Endothelial cell of umbilical vein (primary cell): ENCODE results near the gene RRAGD. TPM values are rescaled to one million over a fixed set of nuclear protein-coding genes. Genes with fewer than 3 reads are reported as not detected.
A peak's percentile ranks its signal among the peaks of the same experiment; 100 is the strongest.

Experiments
- BruUV-seq: library from RNA; stranded (reverse); fragments of 400-500 nt; replicated peaks from 2 replicates; lab custom pipeline; 2021; lab: Mats Ljungman, UMichigan
- CTCF ChIA-PET: fragments of 300-600, 350-600 bp; sonication (Branson Sonifier 250); formaldehyde crosslinking; loops from one replicate; lab custom pipeline; 2021; ENCODE audit warnings: antibody characterized with exemption, inconsistent platforms; lab: Charles Lee
- POLR2A ChIA-PET: fragments of 300-600, 350-600 bp; sonication (Branson Sonifier 250); formaldehyde crosslinking; loops from one replicate; lab custom pipeline; 2021; ENCODE audit warnings: antibody characterized with exemption, inconsistent platforms; lab: Charles Lee
- DNase-seq: peaks from one replicate; pipeline ENCODE4 v3.0.0-alpha.2; 2011; ENCODE audit warnings: low read depth, low spot score
- FAIRE-seq: peaks from 2 replicates; lab custom pipeline; 2011; peaks lifted over from hg19 to GRCh38; lab: Jason Lieb, UNC
- H2AFZ ChIP-seq: 2 replicates; pipeline ENCODE4 v1.6.0; 2012; ENCODE audit warnings: low read depth, low read length, control low read depth, inconsistent platforms
- H3K27ac ChIP-seq: 2 replicates; pipeline ENCODE4 v1.5.1; 2011; ENCODE audit warnings: low read depth, mild to moderate bottlenecking, control low read depth, low read length, moderate library complexity; ENCODE audit not compliant: insufficient read depth
- H3K27me3 ChIP-seq, 2 experiments: 2 replicates each; pipeline versions ENCODE4 v1.6.0 to v1.6.1; 2011; ENCODE audit warnings: low read length in 2 of 2, mixed read lengths in 1 of 2; ENCODE audit not compliant: control insufficient read depth in 2 of 2, insufficient read depth in 2 of 2
- H3K36me3 ChIP-seq, 2 experiments: 2 replicates in 1 of 2; 3 replicates in 1 of 2; pipeline ENCODE4 v1.5.1; 2011; ENCODE audit warnings: low read length in 2 of 2, mild to moderate bottlenecking in 1 of 2, moderate library complexity in 1 of 2; ENCODE audit not compliant: control insufficient read depth in 2 of 2, insufficient read depth in 2 of 2; ENCODE audit errors: extremely low read depth in 1 of 2
- H3K4me1 ChIP-seq: 3 replicates; pipeline ENCODE4 v1.5.1; 2011; ENCODE audit warnings: mild to moderate bottlenecking, low read length; ENCODE audit not compliant: control insufficient read depth, insufficient read depth; ENCODE audit errors: extremely low read depth
- H3K4me2 ChIP-seq: 2 replicates; pipeline ENCODE4 v1.6.1; 2011; ENCODE audit warnings: low read length, control low read depth, mixed read lengths; ENCODE audit not compliant: insufficient read depth
- H3K4me3 ChIP-seq, 3 experiments: fragments of 200-600 bp in 1 of 3; sonication (generic), shearing (Covaris generic) in 1 of 3; replicated peaks in 1 of 3; 2 replicates each; pipeline ENCODE4 v1.5.1; 2011 to 2016; ENCODE audit warnings: control low read depth in 3 of 3, low read length in 3 of 3, mild to moderate bottlenecking in 2 of 3, inconsistent platforms in 1 of 3, low read depth in 1 of 3, moderate library complexity in 1 of 3; ENCODE audit not compliant: insufficient read depth in 1 of 3
- H3K79me2 ChIP-seq: 2 replicates; pipeline ENCODE4 v1.6.0; 2012; ENCODE audit warnings: low read length, inconsistent platforms; ENCODE audit not compliant: control insufficient read depth, insufficient read depth
- H3K9ac ChIP-seq: replicated peaks from 2 replicates; pipeline ENCODE3; 2011; ENCODE audit warnings: low read length, control low read depth; ENCODE audit not compliant: insufficient read depth; ENCODE audit errors: extremely low read depth
- H3K9me1 ChIP-seq: replicated peaks from 3 replicates; pipeline ENCODE4 v1.6.0; 2011; ENCODE audit warnings: mild to moderate bottlenecking, low read length; ENCODE audit not compliant: control insufficient read depth, insufficient read depth; ENCODE audit errors: extremely low read depth
- H3K9me3 ChIP-seq: replicated peaks from 2 replicates; pipeline ENCODE4 v1.5.1; 2012; ENCODE audit warnings: low read length, inconsistent platforms; ENCODE audit not compliant: control insufficient read depth, insufficient read depth
- H4K20me1 ChIP-seq: replicated peaks from 2 replicates; pipeline ENCODE3; 2011; ENCODE audit warnings: mild to moderate bottlenecking, low read length; ENCODE audit not compliant: control insufficient read depth, insufficient read depth; ENCODE audit errors: extremely low read depth
- EZH2 ChIP-seq: IDR thresholded peaks from 2 replicates; pipeline ENCODE4 v1.6.1; 2012; ENCODE audit warnings: borderline replicate concordance, low read depth, mild to moderate bottlenecking, moderate library complexity, low read length, inconsistent platforms; ENCODE audit not compliant: severe bottlenecking
- FOS ChIP-seq: IDR thresholded peaks from 2 replicates; pipeline ENCODE4 v1.6.1; 2011; ENCODE audit warnings: mild to moderate bottlenecking, low read length, moderate library complexity, borderline replicate concordance; ENCODE audit not compliant: insufficient read depth
- GATA2 ChIP-seq: IDR thresholded peaks from 2 replicates; pipeline ENCODE4 v1.7.0; 2011; ENCODE audit warnings: low read depth, mild to moderate bottlenecking, moderate library complexity, mixed read lengths, low read length; ENCODE audit not compliant: insufficient read length, insufficient read depth
- JUN ChIP-seq: IDR thresholded peaks from 2 replicates; pipeline ENCODE4 v1.6.1; 2011; ENCODE audit warnings: borderline replicate concordance, low read depth; ENCODE audit not compliant: insufficient read length, insufficient read depth
- MYC ChIP-seq: IDR thresholded peaks from one replicate; pipeline ENCODE4 v1.6.1; 2011; ENCODE audit warnings: mild to moderate bottlenecking, low read depth, low read length
- POLR2A ChIP-seq: IDR thresholded peaks from 2 replicates; pipeline ENCODE4 v1.6.1; 2012; ENCODE audit warnings: low read depth, mild to moderate bottlenecking, control low read depth, low read length
- POLR2AphosphoS5 ChIP-seq: IDR thresholded peaks from 2 replicates; pipeline ENCODE4 v1.6.1; 2012; ENCODE audit warnings: low read depth, mild to moderate bottlenecking, control low read depth, low read length, moderate library complexity; ENCODE audit not compliant: insufficient read depth
- dilution Hi-C: fragments of 300-500 bp; cut with MboI; formaldehyde crosslinking; loops from one replicate; pipeline ENCODE4 v1.15.0; 2019; ENCODE audit warnings: low sequenced_read_pairs; ENCODE audit not compliant: extremely low pct_ligation_motif_present
- intact Hi-C: fragments of 100-400 bp; cut with micrococcal nuclease; formaldehyde crosslinking; loops from one replicate; pipeline ENCODE4 v1.10.0; 2022
- polyA plus RNA-seq, 4 experiments: library from polyadenylated mRNA; depleted of rRNA in 3 of 4; stranded (reverse) in 3 of 4; unstranded in 1 of 4; fragments of >200 nt; gene quantifications; 2 replicates each; pipeline versions ENCODE4 v1.2.1 to v1.2.3, GENCODE V29; 2011 to 2012; ENCODE audit warnings: missing spikeins in 1 of 4
- total RNA-seq: library from RNA; stranded (reverse); gene quantifications from 2 replicates; pipeline ENCODE4 v1.2.3, GENCODE V29; 2021
- TF ChIP-seq, protein P1 (sequence below): IDR thresholded peaks from 2 replicates; pipeline ENCODE4 v1.6.1; 2011; ENCODE audit not compliant: insufficient read depth, insufficient read length
- TF ChIP-seq, protein P2 (sequence below), 2 donors: IDR thresholded peaks; 1 replicate in 1 of 2; 2 replicates in 1 of 2; pipeline ENCODE4 v1.5.1; 2011; ENCODE audit warnings: low read length in 2 of 2, mild to moderate bottlenecking in 2 of 2, moderate library complexity in 2 of 2, control low read depth in 1 of 2, inconsistent platforms in 1 of 2, low read depth in 1 of 2; ENCODE audit not compliant: insufficient read depth in 1 of 2; ENCODE audit errors: extremely low read depth in 1 of 2

The RRAGD gene
- total and polyA plus RNA-seq, 2 donors (not counting 3 experiments of a cell fraction or from before 2014, with no cell fraction given), result 0.07 to 2.0 TPM

DNA sequence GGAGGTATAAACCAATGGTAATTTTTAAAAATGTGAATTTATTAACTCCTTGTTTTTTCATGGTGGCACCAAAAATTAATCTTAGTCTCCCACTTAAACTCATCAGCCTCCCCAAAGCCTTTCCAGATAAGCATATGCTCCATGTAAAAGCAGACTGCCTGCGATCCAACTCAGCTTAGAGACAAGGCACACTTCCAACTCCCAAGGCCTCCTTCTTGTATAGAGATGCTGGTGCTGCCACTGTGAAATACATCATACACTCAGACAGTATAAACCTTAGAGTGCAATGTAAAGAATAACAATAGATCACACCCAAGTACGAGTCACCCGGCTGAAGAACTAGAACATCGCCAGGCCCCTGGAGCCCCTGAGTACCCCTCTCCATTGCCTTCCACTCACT is 22.9 kb upstream of the RRAGD start:
- POLR2A ChIA-PET, result no interaction called here
- no peak overlapping the region for H3K4me2 ChIP-seq
- no peak overlapping the region for H2AFZ ChIP-seq
- no peaks in the 10 kb centered on the region for H3K36me3 ChIP-seq
- FAIRE-seq, result no peak
- no peak overlapping the region for H3K27ac ChIP-seq
- no peaks in the 10 kb centered on the region for H3K9me1 ChIP-seq
- no peak for DNase-seq
- CTCF ChIA-PET, result interaction anchor here (1.1 to 1.5 kb wide), 2 partner anchors 63 to 175 kb away, joined by 3 to 7 read pairs; no protein-coding TSS in a partner anchor
- H3K79me2 ChIP-seq, result no peaks in the 10 kb centered on the region
- no peaks in the 10 kb centered on the region for H3K9me3 ChIP-seq
- dilution Hi-C loops, result no loop called here
- BruUV-seq, result TSS peak; percentile 4
- H4K20me1 ChIP-seq, result no peaks in the 10 kb centered on the region
- H3K27me3 ChIP-seq, result peaks cover 0 to 7% of the 10 kb centered on the region in 2 experiments
- H3K4me3 ChIP-seq, result no peak overlapping the region
- TF ChIP-seq POLR2A, result no peak
- TF ChIP-seq EZH2, result no peak
- TF ChIP-seq, protein P1, sequence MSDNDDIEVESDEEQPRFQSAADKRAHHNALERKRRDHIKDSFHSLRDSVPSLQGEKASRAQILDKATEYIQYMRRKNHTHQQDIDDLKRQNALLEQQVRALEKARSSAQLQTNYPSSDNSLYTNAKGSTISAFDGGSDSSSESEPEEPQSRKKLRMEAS, result no peak
- H3K9ac ChIP-seq, result no peak overlapping the region
- peaks cover 18% of the 10 kb centered on the region for H3K4me1 ChIP-seq
- intact Hi-C loops, result loop anchor here (10.0 kb wide), 2 partner anchors 380 to 1040 kb away; partner anchors contain the start of gene MDN1

DNA sequence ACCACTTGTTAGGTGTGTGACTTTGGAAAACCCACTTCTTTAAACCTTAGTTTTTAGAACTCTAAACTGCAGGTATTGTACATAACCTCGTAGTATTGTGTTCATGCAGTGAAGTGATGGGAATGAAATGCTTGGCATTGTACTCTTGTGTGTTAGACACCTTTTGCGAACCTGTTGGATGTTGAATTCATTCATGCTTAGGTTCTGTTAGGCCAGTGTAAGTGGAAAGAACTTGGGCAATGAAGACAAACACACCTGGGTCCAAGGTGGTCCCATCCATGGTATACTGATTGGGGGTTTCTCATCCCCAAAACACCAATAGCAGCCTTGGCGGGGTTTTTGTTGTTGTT is 22.1 kb upstream of the RRAGD start:
- POLR2A ChIA-PET, result no interaction called here
- peak overlapping the region; percentile 59 for H3K4me2 ChIP-seq
- no peak overlapping the region for H3K27ac ChIP-seq
- BruUV-seq, result no TSS peak
- H3K36me3 ChIP-seq, result no peaks in the 10 kb centered on the region
- peaks cover 18% of the 10 kb centered on the region for H3K4me1 ChIP-seq
- TF ChIP-seq GATA2 (no peak), MYC (no peak), EZH2 (no peak), FOS (no peak), POLR2AphosphoS5 (no peak), POLR2A (no peak), JUN (no peak)
- TF ChIP-seq, protein P1, result no peak
- TF ChIP-seq, protein P2, sequence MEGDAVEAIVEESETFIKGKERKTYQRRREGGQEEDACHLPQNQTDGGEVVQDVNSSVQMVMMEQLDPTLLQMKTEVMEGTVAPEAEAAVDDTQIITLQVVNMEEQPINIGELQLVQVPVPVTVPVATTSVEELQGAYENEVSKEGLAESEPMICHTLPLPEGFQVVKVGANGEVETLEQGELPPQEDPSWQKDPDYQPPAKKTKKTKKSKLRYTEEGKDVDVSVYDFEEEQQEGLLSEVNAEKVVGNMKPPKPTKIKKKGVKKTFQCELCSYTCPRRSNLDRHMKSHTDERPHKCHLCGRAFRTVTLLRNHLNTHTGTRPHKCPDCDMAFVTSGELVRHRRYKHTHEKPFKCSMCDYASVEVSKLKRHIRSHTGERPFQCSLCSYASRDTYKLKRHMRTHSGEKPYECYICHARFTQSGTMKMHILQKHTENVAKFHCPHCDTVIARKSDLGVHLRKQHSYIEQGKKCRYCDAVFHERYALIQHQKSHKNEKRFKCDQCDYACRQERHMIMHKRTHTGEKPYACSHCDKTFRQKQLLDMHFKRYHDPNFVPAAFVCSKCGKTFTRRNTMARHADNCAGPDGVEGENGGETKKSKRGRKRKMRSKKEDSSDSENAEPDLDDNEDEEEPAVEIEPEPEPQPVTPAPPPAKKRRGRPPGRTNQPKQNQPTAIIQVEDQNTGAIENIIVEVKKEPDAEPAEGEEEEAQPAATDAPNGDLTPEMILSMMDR (IDR thresholded peaks at IDR 0.05; ENCODE audit: extremely low read depth in 1 of 2, insufficient read depth in 1 of 2, low read depth in 1 of 2, low read length in 2 of 2), result no peak
- DNase-seq (no peak), FAIRE-seq (no peak)
- H3K79me2 ChIP-seq, result no peaks in the 10 kb centered on the region
- H3K9me1 ChIP-seq, result no peaks in the 10 kb centered on the region
- peak overlapping the region in 1 of 3 experiments; percentile 64 for H3K4me3 ChIP-seq
- CTCF ChIA-PET, result interaction anchor here (1.5 kb wide), 1 partner anchor 176 kb away, joined by 7 read pairs; no protein-coding TSS in a partner anchor
- no peak overlapping the region for H2AFZ ChIP-seq
- intact Hi-C loops (loop anchor here (10.0 kb wide), 2 partner anchors 381 to 1041 kb away; partner anchors contain the start of gene MDN1), dilution Hi-C loops (no loop called here)
- H3K9me3 ChIP-seq, result no peaks in the 10 kb centered on the region
- no peaks in the 10 kb centered on the region for H4K20me1 ChIP-seq
- peaks cover 2 to 7% of the 10 kb centered on the region in 2 experiments for H3K27me3 ChIP-seq
- H3K9ac ChIP-seq, result no peak overlapping the region
